HG02623 (cell line): ENCODE measurements around the gene RNF44.
"Not testable (repeated sequence)": the region's sequence is repeated elsewhere in the genome, so short reads cannot be mapped to it uniquely, and the experiment has no call there.

Experiments
- ATAC-seq: cut with Tn5 transposase; IDR thresholded peaks from one replicate; pipeline ENCODE4 v1.9.1; 2021; ENCODE audit warnings: moderate library complexity; ENCODE audit not compliant: unreplicated experiment

RNF44 gene

GRCh38 chr5:176553260-176554085, 16.3 kb upstream of the RNF44 start:
- no peak for ATAC-seq

- no peak for ATAC-seq
These were observed 15.2 kb upstream of the RNF44 start for GRCh38 chr5:176552332-176552869.

DNA sequence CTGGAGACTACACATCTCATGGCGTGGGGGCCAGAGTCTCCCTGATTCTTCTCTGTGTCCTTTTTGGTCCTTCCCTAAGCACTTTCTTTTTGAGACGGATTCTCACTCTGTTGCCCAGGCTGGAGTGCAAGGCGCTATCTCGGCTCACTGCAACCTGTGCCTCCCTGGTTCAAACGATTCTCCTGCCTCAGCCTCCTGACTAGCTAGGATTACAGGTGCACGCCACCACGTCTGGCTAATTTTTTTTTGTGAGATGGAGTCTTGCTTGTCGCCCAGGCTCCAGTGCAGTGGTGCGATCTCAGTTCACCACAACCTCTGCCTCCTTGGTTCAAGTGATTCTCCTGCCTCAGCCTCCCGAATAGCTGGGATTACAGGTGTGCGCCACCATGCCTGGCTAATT, 13.7 kb upstream of the RNF44 start:
- not testable (repeated sequence) for ATAC-seq

DNA sequence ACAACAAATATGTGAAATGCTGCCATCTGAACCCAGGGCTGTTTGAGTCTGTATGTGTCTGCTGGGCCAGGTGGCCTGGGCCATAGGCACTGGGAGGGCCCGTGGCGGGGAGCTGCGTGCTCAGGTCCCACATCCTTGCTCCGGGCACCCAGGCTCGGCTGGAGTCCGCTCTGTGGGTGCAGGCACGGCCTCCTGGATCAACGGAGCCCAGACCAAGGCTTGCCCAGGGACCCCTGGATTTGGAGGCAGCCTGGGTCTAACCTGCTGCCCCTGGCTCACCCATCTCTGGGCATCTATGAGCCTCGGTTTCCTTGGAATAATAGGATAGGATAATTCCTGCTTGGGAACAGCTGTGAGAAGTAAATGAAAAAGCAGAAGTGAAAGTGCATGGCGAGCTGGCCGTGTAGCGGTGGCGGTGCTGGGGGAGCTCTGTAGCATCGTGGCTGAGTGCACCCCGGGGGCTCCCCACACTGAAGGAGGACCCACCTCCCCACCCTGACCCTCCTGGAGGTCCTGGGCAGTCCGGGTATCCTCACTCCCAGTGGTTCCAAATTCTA, 13.2 kb upstream of the RNF44 start:
- no peak for ATAC-seq

DNA sequence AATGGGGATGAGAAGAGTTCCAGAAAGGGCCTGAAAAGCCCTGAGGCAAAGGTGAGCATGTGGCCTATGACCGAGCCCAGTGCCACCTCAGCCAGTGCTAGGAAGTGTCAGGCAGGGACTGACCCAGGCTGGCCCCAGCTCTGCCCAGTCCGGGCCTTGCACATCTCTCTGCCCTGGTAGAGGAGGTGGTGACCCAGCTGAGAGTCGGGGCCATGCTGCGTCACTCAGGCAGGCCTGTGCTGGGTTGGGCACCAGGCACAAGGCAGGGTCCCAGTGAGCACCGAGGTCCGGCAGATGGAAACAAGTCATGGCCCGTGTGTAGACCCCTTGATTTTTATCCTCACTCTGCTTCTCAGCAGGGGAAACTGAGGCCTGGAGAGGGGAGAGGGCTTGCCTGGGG, 12.7 kb upstream of the RNF44 start:
- no peak for ATAC-seq

GRCh38 chr5:176548967-176549444, 11.8 kb upstream of the RNF44 start, which contains the start of gene CDHR2:
CDHR2 (plus strand) TSS chr5:176549342; CDS start chr5:176565353, 16,011 bp downstream.
- no peak for ATAC-seq

DNA sequence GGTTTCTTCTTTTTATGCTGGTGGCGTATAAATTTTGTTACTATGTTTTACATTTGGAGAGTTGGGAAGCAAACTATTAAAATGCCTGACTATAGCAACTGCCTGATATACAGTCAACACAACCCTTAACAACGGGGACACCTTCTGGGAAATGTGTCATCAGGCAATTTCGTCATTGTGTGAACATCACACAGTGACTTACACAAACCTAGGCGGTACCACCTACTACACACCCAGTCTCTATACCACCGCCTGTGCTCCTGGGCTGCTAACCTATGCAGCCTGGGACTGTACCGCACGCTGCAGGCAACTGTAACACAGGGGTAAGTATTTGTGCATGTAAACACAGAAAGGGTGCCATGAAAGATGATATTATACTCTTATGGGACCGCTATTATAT, 10.6 kb upstream of the RNF44 start:
- ATAC-seq = no peak

DNA sequence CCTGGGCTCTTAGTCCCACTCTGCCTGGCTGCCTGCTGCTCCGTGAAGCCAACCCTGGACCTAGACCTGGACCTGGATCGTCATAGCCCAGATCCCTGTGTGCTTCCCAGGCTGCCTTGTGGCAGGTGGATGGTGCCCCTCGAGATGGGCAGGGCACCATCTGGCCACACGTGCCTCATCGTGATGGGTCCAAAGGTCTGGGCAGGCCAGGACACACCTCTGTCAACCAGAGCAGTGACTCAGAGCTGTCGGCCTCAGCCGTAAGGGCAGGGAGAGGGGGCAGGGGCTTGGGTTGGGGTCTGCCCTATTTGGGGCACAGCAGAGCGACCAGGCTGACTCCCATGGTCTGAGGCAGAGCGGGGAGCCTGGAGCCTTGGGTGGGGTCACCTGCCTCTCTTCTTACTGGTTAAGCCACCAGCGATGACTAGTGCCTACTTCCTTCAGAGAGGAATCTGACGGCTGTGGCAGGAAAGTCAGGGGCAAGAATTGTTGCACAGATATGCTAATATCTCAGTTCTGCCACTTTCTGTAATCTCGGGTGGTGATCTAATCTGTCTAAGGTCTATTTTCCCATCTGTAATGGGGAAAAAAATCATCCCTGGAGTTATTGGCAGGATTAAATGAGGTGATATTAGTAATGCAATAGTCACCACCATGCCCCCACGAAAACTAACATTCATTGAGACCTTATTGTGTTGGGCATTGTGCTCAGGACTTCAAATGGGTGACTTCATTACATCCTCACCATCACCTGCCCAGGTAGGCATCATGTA, 8.7 kb upstream of the RNF44 start:
- no peak for ATAC-seq

DNA sequence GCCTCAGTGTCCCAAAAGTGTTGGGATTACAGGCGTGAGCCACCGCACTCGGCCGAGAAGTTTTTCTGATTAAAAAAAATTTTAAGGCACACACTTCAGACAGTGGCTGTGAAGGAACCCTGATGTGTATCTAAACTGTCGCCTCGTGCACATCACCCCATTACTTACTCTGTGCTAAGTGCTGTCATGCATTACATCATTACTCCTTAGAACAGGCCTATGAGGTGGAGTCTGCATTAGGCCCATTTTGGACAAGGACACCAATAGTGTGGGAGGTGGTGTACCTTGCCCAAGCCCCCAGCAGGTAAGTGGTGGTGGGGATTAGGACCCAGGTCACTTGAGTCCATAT, 8.2 kb upstream of the RNF44 start:
- ATAC-seq = no peak

DNA sequence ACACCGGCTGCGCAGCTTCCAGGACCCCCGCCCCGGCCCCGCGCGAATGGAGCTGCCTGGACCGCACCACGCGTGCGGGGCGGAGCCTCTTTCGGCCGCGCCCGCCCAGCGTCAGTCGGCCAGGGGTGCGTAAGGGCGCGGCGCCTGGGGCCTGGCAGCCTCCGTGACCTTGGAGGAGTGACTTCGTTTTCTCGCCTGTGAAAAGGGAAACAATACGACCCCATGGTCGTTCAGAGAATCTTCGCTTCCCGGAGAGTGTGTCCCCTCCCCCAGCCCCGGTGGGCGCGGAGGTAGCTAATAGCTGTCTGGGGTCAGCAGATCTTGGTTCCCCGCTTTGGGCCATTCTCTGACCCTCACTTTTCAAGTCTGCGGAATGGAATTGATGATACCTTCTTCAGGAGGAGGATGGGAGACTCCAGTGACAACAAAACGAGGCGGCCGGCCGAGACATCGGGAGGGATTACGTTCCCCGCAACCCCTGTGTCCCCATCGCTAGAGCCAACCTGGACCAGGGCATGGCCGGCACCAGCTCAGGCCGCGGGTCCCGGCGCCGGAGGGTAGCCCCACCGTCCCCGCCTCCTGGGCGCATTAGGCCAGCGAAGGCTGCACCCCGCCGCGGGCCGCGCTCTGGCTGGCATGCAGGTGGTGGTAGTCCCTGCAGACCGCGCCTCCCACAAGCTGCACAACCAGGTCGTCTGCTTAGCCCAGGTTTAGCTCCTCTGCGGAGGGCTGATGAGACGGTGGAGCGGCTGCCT, 6.4 kb upstream of the RNF44 start:
- ATAC-seq = peak; percentile 62

DNA sequence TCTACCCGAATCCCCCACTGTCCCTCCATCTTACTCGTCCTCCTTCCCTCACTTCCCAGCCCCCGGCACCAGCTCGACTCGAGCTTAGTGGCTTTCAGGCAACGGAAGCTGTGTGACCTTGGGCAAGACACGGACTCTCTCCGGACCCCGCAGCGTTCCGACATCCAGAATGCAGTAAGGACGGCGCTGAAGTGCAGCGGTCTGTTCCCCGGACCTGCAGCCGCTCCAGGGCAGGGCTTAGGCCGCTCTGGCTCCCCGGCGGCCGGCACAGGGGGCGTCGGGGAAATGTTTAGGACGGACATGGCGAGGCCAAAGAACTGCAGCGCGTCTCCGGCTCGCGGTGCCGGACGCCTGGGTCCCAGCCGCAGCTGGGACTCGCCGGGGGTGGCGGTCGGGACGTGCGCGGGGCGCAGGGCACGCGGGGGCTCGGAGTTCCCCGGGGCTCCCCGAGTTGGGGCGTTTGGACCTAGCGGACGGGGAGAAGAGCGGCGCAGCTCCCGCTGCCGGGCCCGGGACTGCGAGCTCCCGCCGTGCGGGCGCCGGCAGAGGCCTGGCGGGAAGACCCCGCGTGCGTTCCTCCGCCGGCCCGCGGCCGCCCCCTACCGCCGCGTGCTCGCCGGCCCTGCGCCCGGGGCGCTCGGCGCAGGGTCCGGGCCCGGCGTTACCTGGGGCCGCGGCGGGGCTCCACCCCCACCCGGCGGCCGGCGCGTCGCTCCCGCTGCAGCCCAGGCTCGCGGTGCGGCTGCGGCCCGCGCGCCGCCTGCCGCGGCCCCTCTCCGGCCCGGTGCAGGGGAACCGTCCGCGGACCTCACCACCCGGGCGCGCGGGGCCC, 5.6 kb upstream of the RNF44 start:
- ATAC-seq = peak; percentile 39

- ATAC-seq = no peak
These were observed 5.0 kb upstream of the RNF44 start for GRCh38 chr5:176542135-176542595.

DNA sequence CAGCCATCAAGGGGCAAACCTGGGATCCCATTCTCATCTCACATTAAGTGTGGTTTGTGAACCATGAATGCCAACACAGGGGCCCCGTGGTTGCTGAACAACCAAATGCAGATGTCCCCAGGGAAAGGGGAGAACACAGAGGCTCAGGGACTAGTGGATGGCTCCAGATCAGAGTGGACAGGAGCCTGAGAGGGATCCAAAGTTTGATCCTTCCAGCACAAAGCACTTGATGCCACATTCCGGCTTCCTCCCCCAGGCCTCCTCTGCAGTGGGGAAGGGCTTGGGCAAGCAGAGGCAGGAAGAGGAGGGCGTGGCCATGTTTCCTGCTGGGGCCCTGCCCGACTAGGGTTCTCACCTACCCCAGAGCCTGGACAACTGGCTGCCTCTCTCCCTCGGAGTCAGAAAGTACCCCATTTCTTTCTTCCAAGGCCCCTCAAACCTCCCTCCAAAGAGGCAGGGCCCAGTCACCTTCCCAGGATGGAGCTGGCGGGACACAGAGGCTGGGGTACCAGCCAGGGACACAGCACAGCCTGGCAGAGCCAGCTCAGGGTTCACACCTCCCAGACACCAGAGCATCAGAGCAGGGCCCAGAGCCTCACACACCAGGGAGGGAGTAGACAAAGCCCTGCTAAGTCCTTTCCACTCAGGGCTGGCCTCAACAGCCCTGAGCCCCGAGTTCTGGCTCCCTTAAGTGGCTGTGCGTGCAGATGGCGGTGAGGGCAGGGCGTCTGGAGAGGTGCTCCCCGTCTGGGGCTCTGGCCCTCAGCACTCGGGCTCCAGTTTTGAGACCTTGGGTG, 4.3 kb upstream of the RNF44 start:
- no peak for ATAC-seq

GRCh38 chr5:176540956-176541337, 3.7 kb upstream of the RNF44 start:
- no peak for ATAC-seq

DNA sequence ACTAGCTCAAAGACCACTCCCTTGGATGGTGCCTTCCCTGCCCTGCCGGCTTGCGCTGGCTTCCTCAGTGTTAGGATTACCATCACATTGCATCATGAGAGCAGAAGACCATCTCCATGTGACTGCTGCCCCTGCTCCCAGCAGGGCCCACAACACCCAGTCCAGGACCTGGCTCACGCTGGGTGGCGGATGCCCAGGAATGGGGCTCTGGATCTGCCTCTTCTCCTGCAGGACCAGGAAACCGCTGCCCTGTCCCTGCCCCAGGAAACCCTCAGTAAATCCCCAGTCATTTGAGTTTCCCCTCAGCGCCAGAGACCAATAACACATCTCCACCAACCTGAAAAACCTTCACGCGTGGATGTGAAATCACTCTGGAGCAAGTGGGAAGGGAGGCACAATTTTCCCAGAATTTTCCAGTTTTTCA, 3.3 kb upstream of the RNF44 start:
- ATAC-seq = no peak

DNA sequence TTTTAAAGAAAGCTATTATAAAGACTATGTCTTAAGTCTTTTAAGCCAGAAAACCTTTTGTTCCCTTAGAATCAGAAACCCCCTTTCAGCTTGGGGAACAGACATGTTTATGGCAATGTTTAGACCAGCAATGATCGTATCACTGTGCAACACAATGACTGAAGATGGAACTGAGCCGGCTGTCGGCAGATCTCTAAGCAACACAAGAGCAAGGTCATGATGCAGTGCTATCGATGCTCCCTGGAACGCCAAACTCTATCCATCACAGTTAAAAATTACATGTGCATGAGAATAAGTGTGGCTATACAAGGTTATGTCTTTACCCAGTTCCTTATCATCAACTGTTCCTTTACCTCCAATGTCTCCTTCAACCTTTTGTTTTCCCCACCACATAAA, 1.8 kb upstream of the RNF44 start:
- no peak for ATAC-seq

DNA sequence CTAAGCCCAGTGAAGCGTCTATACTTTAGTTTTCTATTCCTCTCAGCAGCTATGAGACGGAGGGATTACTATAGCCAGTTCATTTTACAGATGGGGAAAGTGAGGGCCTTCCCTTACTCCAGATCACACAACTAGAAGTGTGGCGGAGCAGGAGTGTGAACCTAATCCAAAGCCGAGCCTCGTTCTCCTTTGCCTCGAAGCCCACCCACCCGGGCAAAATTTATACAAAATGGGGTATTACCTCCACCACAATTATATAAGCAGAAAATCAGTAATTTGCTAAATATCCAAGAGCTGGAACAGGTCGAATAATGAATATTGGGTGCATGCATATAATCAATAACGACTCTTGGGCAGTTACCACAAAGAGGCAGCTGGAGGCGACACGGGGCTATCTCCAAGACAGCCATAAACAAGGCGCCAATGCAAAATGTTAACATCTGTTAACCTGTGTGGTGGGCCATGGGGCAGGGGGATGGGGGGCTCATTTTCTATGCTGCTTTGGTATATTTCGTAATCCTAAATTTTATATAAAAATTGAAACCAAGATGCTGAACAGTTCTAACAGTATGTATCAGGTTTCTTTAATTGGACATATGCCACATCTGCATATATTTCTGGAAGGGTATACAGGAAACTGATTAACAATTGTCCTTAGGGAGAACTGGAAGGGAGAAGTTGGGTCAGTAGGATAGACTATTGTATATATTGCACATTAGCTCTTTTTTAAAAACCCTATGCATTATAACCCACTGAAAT, 1.2 kb upstream of the RNF44 start:
- ATAC-seq = no peak

GRCh38 chr5:176537554-176538229, 490 bp upstream of the RNF44 start:
- peak; percentile 69 for ATAC-seq
